Mesenchymal stem cell (in vitro differentiated cells and primary cell): ENCODE results near the gene NEK5.
"Not testable (repeated sequence)": the region's sequence is repeated elsewhere in the genome, so short reads cannot be mapped to it uniquely, and the experiment has no call there.

Experiments used
- DNase-seq: peaks from one replicate; pipeline ENCODE4 v3.0.0-alpha.2; 2013
- H2AFZ ChIP-seq: one replicate; pipeline ENCODE4 v1.6.1; 2013; ENCODE audit warnings: low read depth, mild to moderate bottlenecking, control low read depth, inconsistent platforms, low read length, moderate library complexity
- H2AK5ac ChIP-seq: 2 replicates; pipeline ENCODE4 v1.6.1; 2013; ENCODE audit warnings: low read length, moderate library complexity, mild to moderate bottlenecking, inconsistent platforms; ENCODE audit not compliant: severe bottlenecking
- H2BK120ac ChIP-seq: one replicate; pipeline ENCODE4 v1.6.1; 2013; ENCODE audit warnings: low read depth, mild to moderate bottlenecking, inconsistent platforms, low read length, moderate library complexity
- H2BK12ac ChIP-seq, 2 experiments: one replicate each; pipeline ENCODE4 v1.6.1; 2013; ENCODE audit warnings: inconsistent platforms in 2 of 2, low read length in 2 of 2, mild to moderate bottlenecking in 2 of 2, moderate library complexity in 2 of 2, control low read depth in 1 of 2
- H2BK15ac ChIP-seq: one replicate; pipeline ENCODE4 v1.6.1; 2013; ENCODE audit warnings: mild to moderate bottlenecking, low read depth, inconsistent platforms; ENCODE audit not compliant: poor library complexity, severe bottlenecking
- H2BK5ac ChIP-seq: 2 replicates; pipeline ENCODE4 v1.6.1; 2013; ENCODE audit warnings: low read depth, mild to moderate bottlenecking, low read length, control low read depth, inconsistent platforms; ENCODE audit not compliant: poor library complexity, severe bottlenecking
- H3K14ac ChIP-seq, 2 experiments: one replicate each; pipeline ENCODE4 v1.6.1; 2013; ENCODE audit warnings: inconsistent platforms in 2 of 2, low read length in 2 of 2, control low read depth in 1 of 2, mild to moderate bottlenecking in 1 of 2, moderate library complexity in 1 of 2
- H3K18ac ChIP-seq, 2 experiments: one replicate each; pipeline ENCODE4 v1.6.1; 2013; ENCODE audit warnings: inconsistent platforms in 2 of 2, low read length in 2 of 2, control low read depth in 1 of 2, low read depth in 1 of 2, mild to moderate bottlenecking in 1 of 2
- H3K23ac ChIP-seq, 2 experiments: one replicate each; pipeline ENCODE4 v1.6.1; 2013; ENCODE audit warnings: inconsistent platforms in 2 of 2, low read length in 2 of 2, mild to moderate bottlenecking in 2 of 2, moderate library complexity in 2 of 2, control low read depth in 1 of 2
- H3K27ac ChIP-seq: 2 replicates; pipeline ENCODE4 v1.5.1; 2013; ENCODE audit warnings: mild to moderate bottlenecking, moderate library complexity, low read length, control low read depth, inconsistent platforms; ENCODE audit not compliant: poor library complexity, severe bottlenecking
- H3K27me3 ChIP-seq, 2 experiments: 2 replicates each; pipeline versions ENCODE4 v1.6.1 to v1.7.0; 2013; ENCODE audit warnings: low read length in 2 of 2, mild to moderate bottlenecking in 2 of 2, moderate library complexity in 2 of 2, control low read depth in 1 of 2, inconsistent platforms in 1 of 2; ENCODE audit not compliant: control insufficient read depth in 1 of 2, insufficient read depth in 1 of 2
- H3K36me3 ChIP-seq, 2 experiments: 2 replicates each; pipeline versions ENCODE4 v1.6.1 to v1.7.0; 2013; ENCODE audit warnings: low read length in 2 of 2, control low read depth in 1 of 2, inconsistent platforms in 1 of 2, low read depth in 1 of 2, mild to moderate bottlenecking in 1 of 2; ENCODE audit not compliant: insufficient read depth in 2 of 2, control insufficient read depth in 1 of 2
- H3K4ac ChIP-seq, 2 experiments: one replicate each; pipeline ENCODE4 v1.6.1; 2013; ENCODE audit warnings: inconsistent platforms in 2 of 2, low read length in 2 of 2, mild to moderate bottlenecking in 2 of 2, moderate library complexity in 2 of 2, control low read depth in 1 of 2, low read depth in 1 of 2
- H3K4me1 ChIP-seq: 2 replicates; pipeline ENCODE4 v1.6.1; 2013; ENCODE audit warnings: low read depth, low read length, control low read depth; ENCODE audit not compliant: control insufficient read depth, insufficient read depth
- H3K4me2 ChIP-seq: 2 replicates; pipeline ENCODE4 v1.6.1; 2013; ENCODE audit warnings: low read length, mild to moderate bottlenecking, inconsistent platforms; ENCODE audit not compliant: poor library complexity, severe bottlenecking
- H3K4me3 ChIP-seq, 2 experiments: 2 replicates each; pipeline versions ENCODE4 v1.5.1 to v1.7.0; 2013; ENCODE audit warnings: low read length in 2 of 2, mild to moderate bottlenecking in 2 of 2, control low read depth in 1 of 2, low read depth in 1 of 2; ENCODE audit not compliant: insufficient read depth in 1 of 2
- H3K79me1 ChIP-seq: replicated peaks from 2 replicates; pipeline ENCODE4 v1.6.1; 2013; ENCODE audit warnings: mild to moderate bottlenecking, control low read depth, low read length, inconsistent platforms; ENCODE audit not compliant: poor library complexity, severe bottlenecking
- H3K9ac ChIP-seq: 2 replicates; pipeline ENCODE4 v1.7.0; 2013; ENCODE audit warnings: mild to moderate bottlenecking, low read length, moderate library complexity
- H3K9me3 ChIP-seq: 2 replicates; pipeline ENCODE4 v1.7.0; 2013; ENCODE audit warnings: mild to moderate bottlenecking, low read length; ENCODE audit not compliant: control insufficient read depth
- H4K8ac ChIP-seq: one replicate; pipeline ENCODE4 v1.6.1; 2013; ENCODE audit warnings: inconsistent platforms, mild to moderate bottlenecking, low read length, moderate library complexity
- H4K91ac ChIP-seq: one replicate; pipeline ENCODE4 v1.6.1; 2013; ENCODE audit warnings: mild to moderate bottlenecking, low read length, inconsistent platforms
- WGBS: methylation state at CpG from one replicate; pipeline ENCODE4 v1.1.7; 2013; ENCODE audit warnings: mixed read lengths; 5-methylcytosine and 5-hydroxymethylcytosine counted together

NEK5 gene

DNA sequence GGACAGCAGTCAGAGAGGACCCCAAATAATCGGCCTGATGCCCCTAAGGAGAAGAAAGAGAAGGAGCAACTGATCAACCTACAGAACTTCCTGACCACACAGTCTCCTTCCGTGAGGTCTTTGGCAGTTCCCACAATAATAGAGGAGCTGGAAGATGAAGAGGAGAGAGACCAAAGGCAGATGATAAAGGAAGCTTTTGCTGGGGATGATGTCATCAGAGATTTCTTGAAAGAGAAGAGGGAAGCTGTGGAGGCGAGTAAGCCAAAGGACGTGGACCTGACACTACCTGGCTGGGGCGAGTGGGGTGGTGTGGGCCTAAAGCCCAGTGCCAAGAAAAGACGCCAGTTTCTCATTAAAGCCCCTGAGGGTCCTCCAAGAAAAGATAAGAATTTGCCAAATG lies 98.5 kb downstream of the NEK5 start:
- not testable (repeated sequence) for H4K91ac ChIP-seq, DNase-seq, H2BK12ac ChIP-seq, H2BK120ac ChIP-seq, H2AK5ac ChIP-seq, H3K23ac ChIP-seq, H3K4me2 ChIP-seq, H3K4me3 ChIP-seq, H2BK15ac ChIP-seq, H3K27ac ChIP-seq, H3K27me3 ChIP-seq, H3K14ac ChIP-seq, H2BK5ac ChIP-seq, H3K4me1 ChIP-seq, H3K4ac ChIP-seq, H4K8ac ChIP-seq, H3K9ac ChIP-seq, H3K18ac ChIP-seq, H2AFZ ChIP-seq
- Histone ChIP-seq H3K79me1 (peaks cover 35% of the 10 kb centered on the region), H3K36me3 (peaks cover 13 to 36% of the 10 kb centered on the region in 2 experiments), H3K9me3 (peaks cover 10% of the 10 kb centered on the region)
- WGBS, result 100% methylated on average over 5 of the region's 6 CpGs

DNA sequence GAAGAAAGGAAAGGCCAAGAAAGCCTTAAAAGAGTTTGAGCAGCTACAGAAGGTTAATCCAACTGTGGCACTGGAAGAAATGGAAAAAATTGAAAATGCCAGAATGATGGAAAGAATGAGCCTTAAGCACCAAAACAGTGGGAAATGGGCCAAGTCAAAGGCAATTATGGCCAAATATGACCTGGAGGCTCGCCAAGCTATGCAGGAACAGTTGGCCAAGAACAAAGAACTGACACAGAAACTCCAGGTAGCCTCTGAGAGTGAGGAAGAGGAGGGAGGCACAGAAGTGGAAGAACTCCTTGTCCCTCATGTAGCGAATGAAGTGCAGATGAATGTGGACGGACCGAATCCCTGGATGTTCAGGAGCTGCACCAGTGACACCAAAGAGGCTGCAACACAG lies 99.3 kb downstream of the NEK5 start:
- Histone ChIP-seq H3K18ac (no peak overlapping the region), H4K91ac (no peak overlapping the region), H3K9ac (no peak overlapping the region), H3K36me3 (peaks cover 13 to 44% of the 10 kb centered on the region in 2 experiments), H3K79me1 (peaks cover 38% of the 10 kb centered on the region), H3K4me3 (no peak overlapping the region), H3K14ac (no peak overlapping the region), H4K8ac (no peak overlapping the region), H2BK15ac (no peak overlapping the region), H2BK5ac (no peak overlapping the region), H3K4me1 (peaks cover 2% of the 10 kb centered on the region), H3K9me3 (peaks cover 10% of the 10 kb centered on the region), H3K4ac (no peak overlapping the region), H2BK12ac (no peak overlapping the region), H3K27me3 (no peaks in the 10 kb centered on the region), H2BK120ac (no peak overlapping the region), H2AFZ (no peak overlapping the region), H3K4me2 (no peak overlapping the region), H2AK5ac (no peak overlapping the region), H3K27ac (no peak overlapping the region), H3K23ac (no peak overlapping the region)
- no peak for DNase-seq
- WGBS, result 98% methylated on average over 4 of the region's 4 CpGs

DNA sequence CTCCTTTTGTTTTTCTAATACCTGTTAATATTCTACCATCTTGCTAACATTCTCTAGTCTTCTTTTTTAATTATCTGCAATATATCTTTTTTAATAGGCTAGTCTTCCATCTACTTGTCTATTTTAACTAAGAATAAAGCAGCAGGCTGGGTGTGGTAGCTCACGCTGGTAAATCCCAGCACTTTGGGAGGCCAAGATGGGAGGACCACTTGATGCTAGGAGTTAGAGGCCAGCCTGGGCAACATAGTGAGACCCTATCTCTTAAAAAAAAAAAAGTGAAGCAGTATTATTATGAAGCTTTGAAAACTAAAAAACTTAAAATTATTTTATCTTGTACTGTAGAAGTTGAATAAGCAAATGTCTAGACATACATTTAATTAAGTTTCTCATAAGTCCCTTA lies 101.0 kb downstream of the NEK5 start:
- Histone ChIP-seq H4K8ac (no peak overlapping the region), H2BK12ac (no peak overlapping the region), H3K4me2 (no peak overlapping the region), H2AFZ (no peak overlapping the region), H3K4me1 (peaks cover 2% of the 10 kb centered on the region), H3K9me3 (peaks cover 10% of the 10 kb centered on the region), H3K18ac (no peak overlapping the region), H2BK120ac (no peak overlapping the region), H3K36me3 (peaks cover 13 to 58% of the 10 kb centered on the region in 2 experiments), H3K27me3 (no peaks in the 10 kb centered on the region), H3K4me3 (no peak overlapping the region), H3K23ac (no peak overlapping the region), H3K27ac (no peak overlapping the region), H3K4ac (no peak overlapping the region), H3K79me1 (peaks cover 39% of the 10 kb centered on the region), H4K91ac (no peak overlapping the region), H3K14ac (no peak overlapping the region), H2BK15ac (no peak overlapping the region), H3K9ac (no peak overlapping the region), H2BK5ac (no peak overlapping the region), H2AK5ac (no peak overlapping the region)
- DNase-seq, result no peak
- WGBS, result 100% methylated on average over 1 of the region's 1 CpG

DNA sequence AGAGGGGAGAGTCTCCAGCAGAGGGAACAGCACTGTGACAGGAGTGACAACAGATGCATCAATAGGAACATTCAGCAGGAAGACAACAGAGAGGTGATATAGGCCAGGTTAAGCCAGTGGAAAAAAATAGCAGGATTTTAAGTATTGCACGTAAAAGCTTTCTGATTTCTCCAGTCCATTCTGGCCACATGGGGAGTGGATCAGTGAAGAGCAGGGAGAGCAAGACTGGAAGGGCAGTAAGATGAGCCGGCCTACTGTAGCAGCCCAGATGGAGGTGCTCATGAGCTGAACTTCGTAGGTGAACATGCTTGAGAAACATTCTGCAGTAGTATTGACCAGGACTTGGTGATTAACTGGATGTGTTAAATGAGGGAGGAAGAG lies 102.6 kb downstream of the NEK5 start:
- Histone ChIP-seq H3K14ac (no peak overlapping the region), H3K4me3 (no peak overlapping the region), H2BK5ac (no peak overlapping the region), H3K18ac (no peak overlapping the region), H3K4me1 (peaks cover 2% of the 10 kb centered on the region), H3K9me3 (peaks cover 10% of the 10 kb centered on the region), H3K27me3 (no peaks in the 10 kb centered on the region), H3K36me3 (peaks cover 23 to 72% of the 10 kb centered on the region in 2 experiments), H2BK15ac (no peak overlapping the region), H2AK5ac (no peak overlapping the region), H2BK12ac (no peak overlapping the region), H3K4ac (no peak overlapping the region), H3K23ac (no peak overlapping the region), H3K79me1 (peaks cover 46% of the 10 kb centered on the region), H2AFZ (no peak overlapping the region), H2BK120ac (no peak overlapping the region), H3K9ac (no peak overlapping the region), H3K27ac (no peak overlapping the region), H4K8ac (no peak overlapping the region), H3K4me2 (no peak overlapping the region), H4K91ac (no peak overlapping the region)
- 95% methylated on average over 3 of the region's 3 CpGs for WGBS
- no peak for DNase-seq
